Parathyroid adenoma (tissue), 2 donors: ENCODE results near the gene OCIAD2.
"Not testable (repeated sequence)": the region's sequence is repeated elsewhere in the genome, so short reads cannot be mapped to it uniquely, and the experiment has no call there.

Source experiments
- H2AFZ ChIP-seq: fragments of 300-600 bp; sonication (generic); one replicate; pipeline ENCODE4 v1.7.0; 2017; ENCODE audit warnings: antibody characterized with exemption, mild to moderate bottlenecking
- H3K27ac ChIP-seq: fragments of 300-600 bp; sonication (generic); one replicate; pipeline ENCODE4 v1.7.0; 2017
- H3K27me3 ChIP-seq: fragments of 300-600 bp; sonication (generic); one replicate; pipeline ENCODE4 v1.7.0; 2017; ENCODE audit warnings: low read length; ENCODE audit not compliant: control insufficient read depth, insufficient read depth
- H3K36me3 ChIP-seq: fragments of 300-600 bp; sonication (generic); one replicate; pipeline ENCODE4 v1.7.0; 2017; ENCODE audit warnings: low read length; ENCODE audit not compliant: control insufficient read depth, insufficient read depth
- H3K4me1 ChIP-seq: fragments of 300-600 bp; sonication (generic); one replicate; pipeline ENCODE4 v1.7.0; 2017; ENCODE audit warnings: control low read depth
- H3K4me2 ChIP-seq: fragments of 300-600 bp; sonication (generic); one replicate; pipeline ENCODE4 v1.7.0; 2017; ENCODE audit warnings: low read length
- H3K4me3 ChIP-seq: fragments of 300-600 bp; sonication (generic); one replicate; pipeline ENCODE4 v1.7.0; 2017; ENCODE audit warnings: low read depth, low read length
- H3K79me2 ChIP-seq: fragments of 300-600 bp; sonication (generic); one replicate; pipeline ENCODE4 v1.7.0; 2017; ENCODE audit warnings: control low read depth
- H3K9ac ChIP-seq: fragments of 300-600 bp; sonication (generic); one replicate; pipeline ENCODE4 v1.7.0; 2017; ENCODE audit warnings: mild to moderate bottlenecking
- H3K9me3 ChIP-seq: fragments of 300-600 bp; sonication (generic); one replicate; pipeline ENCODE4 v1.7.0; 2017; ENCODE audit warnings: low read length; ENCODE audit not compliant: control insufficient read depth
- TF ChIP-seq, protein P1 (sequence below): fragments of 300-600 bp; sonication (generic); IDR thresholded peaks from one replicate; pipeline ENCODE4 v1.7.0; 2017; ENCODE audit warnings: antibody characterized with exemption, mild to moderate bottlenecking
- donor health status: primary hyperparathyroidism.

Gene OCIAD2

DNA sequence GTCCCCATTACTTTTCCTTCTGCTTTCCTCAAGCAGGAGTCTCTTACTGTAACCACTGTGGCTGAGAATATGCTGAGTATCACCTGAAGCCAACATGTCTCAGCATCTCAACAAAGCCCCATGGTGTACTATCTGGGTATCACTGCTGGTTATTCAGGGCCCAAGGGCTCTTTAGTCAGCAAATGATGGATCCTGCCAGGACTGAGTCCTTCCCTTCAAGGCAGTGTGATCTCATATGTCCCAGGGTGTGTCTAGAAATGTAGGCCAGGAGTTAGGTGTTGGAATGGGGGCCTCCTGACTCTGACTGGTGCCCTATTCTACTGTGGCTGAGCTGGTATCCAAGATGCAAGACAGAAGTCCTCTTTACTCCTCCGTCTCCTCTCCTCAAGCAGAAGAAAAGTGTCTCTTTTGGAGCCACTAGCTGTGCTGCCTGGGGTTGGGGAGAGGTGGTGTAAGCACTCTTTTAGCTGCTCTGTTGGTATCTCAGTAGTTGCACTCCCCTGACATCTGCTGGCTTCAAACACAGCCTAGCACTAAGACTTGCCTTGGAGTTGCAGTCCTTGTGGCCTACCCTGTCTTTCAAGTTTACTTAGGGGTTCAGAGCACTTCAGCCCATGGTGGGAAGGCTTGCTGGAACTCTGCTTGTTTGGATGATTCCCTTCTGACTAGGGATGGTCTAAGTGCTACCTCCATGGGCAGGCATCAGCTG lies 28.6 kb downstream of the OCIAD2 start:
- H3K27me3 ChIP-seq: no peaks in the 10 kb centered on the region
- no peak overlapping the region for H3K9ac ChIP-seq
- TF ChIP-seq, protein P1, sequence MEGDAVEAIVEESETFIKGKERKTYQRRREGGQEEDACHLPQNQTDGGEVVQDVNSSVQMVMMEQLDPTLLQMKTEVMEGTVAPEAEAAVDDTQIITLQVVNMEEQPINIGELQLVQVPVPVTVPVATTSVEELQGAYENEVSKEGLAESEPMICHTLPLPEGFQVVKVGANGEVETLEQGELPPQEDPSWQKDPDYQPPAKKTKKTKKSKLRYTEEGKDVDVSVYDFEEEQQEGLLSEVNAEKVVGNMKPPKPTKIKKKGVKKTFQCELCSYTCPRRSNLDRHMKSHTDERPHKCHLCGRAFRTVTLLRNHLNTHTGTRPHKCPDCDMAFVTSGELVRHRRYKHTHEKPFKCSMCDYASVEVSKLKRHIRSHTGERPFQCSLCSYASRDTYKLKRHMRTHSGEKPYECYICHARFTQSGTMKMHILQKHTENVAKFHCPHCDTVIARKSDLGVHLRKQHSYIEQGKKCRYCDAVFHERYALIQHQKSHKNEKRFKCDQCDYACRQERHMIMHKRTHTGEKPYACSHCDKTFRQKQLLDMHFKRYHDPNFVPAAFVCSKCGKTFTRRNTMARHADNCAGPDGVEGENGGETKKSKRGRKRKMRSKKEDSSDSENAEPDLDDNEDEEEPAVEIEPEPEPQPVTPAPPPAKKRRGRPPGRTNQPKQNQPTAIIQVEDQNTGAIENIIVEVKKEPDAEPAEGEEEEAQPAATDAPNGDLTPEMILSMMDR: no peak
- H3K79me2 ChIP-seq: no peaks in the 10 kb centered on the region
- no peaks in the 10 kb centered on the region for H3K36me3 ChIP-seq
- no peak overlapping the region for H3K4me2 ChIP-seq
- no peak overlapping the region for H3K27ac ChIP-seq
- no peaks in the 10 kb centered on the region for H3K9me3 ChIP-seq
- H3K4me1 ChIP-seq: no peaks in the 10 kb centered on the region
- no peak overlapping the region for H3K4me3 ChIP-seq
- H2AFZ ChIP-seq: no peak overlapping the region

DNA sequence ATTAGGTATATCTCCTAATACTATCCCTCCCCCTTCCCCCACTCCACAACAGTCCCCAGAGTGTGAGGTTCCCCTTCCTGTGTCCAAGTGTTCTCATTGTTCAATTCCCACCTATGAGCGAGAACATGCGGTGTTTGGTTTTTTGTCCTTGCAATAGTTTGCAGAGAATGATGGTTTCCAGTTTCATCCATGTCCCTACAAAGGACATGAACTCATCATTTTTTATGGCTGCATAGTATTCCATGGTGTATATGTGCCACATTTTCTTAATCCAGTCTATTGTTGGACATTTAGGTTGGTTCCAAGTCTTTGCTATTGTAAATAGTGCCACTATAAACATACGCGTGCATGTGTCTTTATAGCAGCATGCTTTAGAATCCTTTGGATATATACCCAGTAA lies 41.9 kb downstream of the OCIAD2 start:
- not testable (repeated sequence) for H3K4me1 ChIP-seq, H2AFZ ChIP-seq, H3K79me2 ChIP-seq, H3K27ac ChIP-seq, H3K4me2 ChIP-seq, H3K9ac ChIP-seq, H3K4me3 ChIP-seq, H3K36me3 ChIP-seq, H3K27me3 ChIP-seq, H3K9me3 ChIP-seq

- Histone ChIP-seq H3K9me3 (no peaks in the 10 kb centered on the region), H3K79me2 (no peaks in the 10 kb centered on the region), H3K9ac (no peak overlapping the region), H2AFZ (no peak overlapping the region), H3K27ac (no peak overlapping the region), H3K4me3 (no peak overlapping the region), H3K36me3 (no peaks in the 10 kb centered on the region), H3K4me1 (no peaks in the 10 kb centered on the region), H3K4me2 (no peak overlapping the region), H3K27me3 (no peaks in the 10 kb centered on the region)
- TF ChIP-seq, protein P1: no peak
Measured at GRCh38 chr4:48863728-48864127, 42.8 kb downstream of the OCIAD2 start.

DNA sequence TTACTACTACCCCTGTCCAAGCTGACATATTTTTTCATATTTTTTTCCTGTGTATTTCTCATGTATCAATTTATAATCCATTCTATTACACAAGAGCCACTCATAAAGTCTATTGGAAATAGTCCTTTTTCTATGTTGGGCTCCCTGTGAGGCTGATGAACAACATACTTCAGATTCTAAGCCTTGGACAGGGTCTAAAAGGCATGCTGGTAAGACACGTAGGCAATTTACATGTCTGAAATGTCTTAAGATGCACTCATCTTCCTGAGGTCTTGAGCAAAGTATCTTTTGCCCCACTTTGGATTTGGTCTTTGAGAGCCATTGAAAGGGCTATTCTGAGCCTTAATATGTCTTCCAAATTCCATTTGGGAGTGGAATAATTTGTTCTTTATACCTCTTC lies 43.9 kb downstream of the OCIAD2 start:
- Histone ChIP-seq H3K36me3 (no peaks in the 10 kb centered on the region), H3K79me2 (no peaks in the 10 kb centered on the region), H3K4me1 (no peaks in the 10 kb centered on the region), H3K9me3 (no peaks in the 10 kb centered on the region), H3K27me3 (no peaks in the 10 kb centered on the region), H3K9ac (no peak overlapping the region), H3K4me2 (no peak overlapping the region), H2AFZ (no peak overlapping the region), H3K4me3 (no peak overlapping the region), H3K27ac (no peak overlapping the region)
- TF ChIP-seq, protein P1: no peak

DNA sequence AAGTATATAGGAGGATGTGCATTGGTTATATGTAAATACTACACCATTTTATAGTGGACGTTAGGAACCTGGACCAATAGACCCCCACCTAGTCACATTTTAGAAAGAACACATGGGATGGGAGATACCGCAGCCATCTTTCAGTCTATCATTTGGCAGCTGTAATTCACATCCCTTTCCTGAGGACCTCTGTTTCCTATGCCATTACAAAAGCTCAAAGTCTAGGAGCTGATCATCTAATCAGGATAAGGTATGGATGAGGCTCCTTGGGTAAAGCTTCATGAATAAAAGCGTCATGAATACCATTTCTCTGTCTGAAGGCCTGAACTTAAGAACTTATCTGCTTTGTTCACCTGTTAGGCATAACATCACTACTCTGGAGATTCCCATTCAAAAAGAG lies 44.5 kb downstream of the OCIAD2 start:
- Histone ChIP-seq H3K79me2 (no peaks in the 10 kb centered on the region), H3K4me3 (no peak overlapping the region), H2AFZ (no peak overlapping the region), H3K9ac (no peak overlapping the region), H3K27ac (no peak overlapping the region), H3K36me3 (no peaks in the 10 kb centered on the region), H3K4me2 (no peak overlapping the region), H3K4me1 (no peaks in the 10 kb centered on the region), H3K27me3 (no peaks in the 10 kb centered on the region), H3K9me3 (no peaks in the 10 kb centered on the region)
- TF ChIP-seq, protein P1: no peak
